Immature natural killer cell (primary cell): ENCODE results near the gene SUSD5. TPM values are rescaled to one million over a fixed set of nuclear protein-coding genes. Genes with fewer than 3 reads are reported as not detected.

Experiments used
- DNase-seq, 3 donors: peaks; one replicate each; pipeline ENCODE4 v3.0.0; 2022; ENCODE audit warnings: mixed read lengths in 1 of 3
- H3K27ac Mint-ChIP-seq, 6 donors: one replicate each; pipeline ENCODE4 v1.8.0; 2020; ENCODE audit warnings: mixed read lengths in 6 of 6, mild to moderate bottlenecking in 5 of 6, inconsistent platforms in 4 of 6, moderate library complexity in 3 of 6
- H3K27me3 Mint-ChIP-seq, 3 donors: one replicate each; pipeline ENCODE4 v1.8.0; 2020 to 2021; ENCODE audit warnings: low read depth in 3 of 3, mild to moderate bottlenecking in 3 of 3, mixed read lengths in 3 of 3, moderate library complexity in 3 of 3, inconsistent platforms in 1 of 3
- H3K36me3 Mint-ChIP-seq, 3 donors: one replicate each; pipeline ENCODE4 v1.8.0; 2020; ENCODE audit warnings: mixed read lengths in 3 of 3, inconsistent platforms in 2 of 3, mild to moderate bottlenecking in 2 of 3
- H3K4me1 Mint-ChIP-seq, 2 donors: one replicate each; pipeline ENCODE4 v1.8.0; 2020; ENCODE audit warnings: inconsistent platforms in 2 of 2, mild to moderate bottlenecking in 2 of 2, mixed read lengths in 2 of 2, moderate library complexity in 1 of 2
- H3K4me3 Mint-ChIP-seq, 5 donors: one replicate each; pipeline ENCODE4 v1.8.0; 2020; ENCODE audit warnings: mild to moderate bottlenecking in 5 of 5, mixed read lengths in 5 of 5, inconsistent platforms in 3 of 5, moderate library complexity in 3 of 5
- H3K9me3 Mint-ChIP-seq, 6 donors: one replicate each; pipeline ENCODE4 v1.8.0; 2020; ENCODE audit warnings: mild to moderate bottlenecking in 6 of 6, mixed read lengths in 6 of 6, inconsistent platforms in 4 of 6, moderate library complexity in 3 of 6
- polyA plus RNA-seq, 3 donors: library from polyadenylated mRNA; unstranded; fragments of 300-500 nt; fragmentation: Illumina TruSeq; gene quantifications; one replicate each; pipeline ENCODE4 v1.2.3, GENCODE V29; 2021

SUSD5 gene
- polyA plus RNA-seq: not detected

GRCh38 chr3:33218446-33219174 is at the start of gene SUSD5:
SUSD5 (minus strand) TSS chr3:33218810; CDS start chr3:33218797, 13 bp downstream.
- Mint-ChIP-seq H3K27ac (no peak within 1 kb of the TSS), H3K9me3 (no peaks in the 10 kb centered on the region), H3K4me3 (no peak within 1 kb of the TSS), H3K36me3 (no peaks in the 10 kb centered on the region), H3K27me3 (peaks cover 2 to 16% (median 8%) of the 10 kb centered on the region in 3 donors), H3K4me1 (no peaks in the 10 kb centered on the region)
- no peak for DNase-seq

DNA sequence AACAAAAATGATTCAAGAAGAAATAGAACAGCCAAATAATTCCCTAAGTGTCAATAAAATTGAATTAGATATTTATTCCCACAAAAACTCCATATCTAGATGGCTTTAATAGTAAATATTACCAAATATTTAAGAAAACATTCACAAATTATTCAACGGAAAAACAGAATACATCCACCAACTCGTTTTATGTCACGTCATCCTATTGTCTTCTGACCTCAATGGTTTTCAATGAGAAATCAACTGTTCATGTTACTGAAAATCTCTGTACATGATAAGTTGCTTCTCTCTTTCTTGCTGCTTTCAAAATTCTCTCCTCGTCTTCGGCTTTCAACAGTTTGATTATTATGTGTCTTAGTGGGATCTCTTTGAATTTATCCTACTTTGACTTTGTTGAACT is 41.5 kb upstream of the SUSD5 start:
- Mint-ChIP-seq H3K27ac (no peak overlapping the region), H3K4me3 (no peak overlapping the region), H3K36me3 (no peaks in the 10 kb centered on the region), H3K4me1 (no peaks in the 10 kb centered on the region), H3K27me3 (peaks cover 2 to 6% (median 3%) of the 10 kb centered on the region in 3 donors), H3K9me3 (peaks cover 0 to 2% (median 0%) of the 10 kb centered on the region in 6 donors)
- no peak for DNase-seq

DNA sequence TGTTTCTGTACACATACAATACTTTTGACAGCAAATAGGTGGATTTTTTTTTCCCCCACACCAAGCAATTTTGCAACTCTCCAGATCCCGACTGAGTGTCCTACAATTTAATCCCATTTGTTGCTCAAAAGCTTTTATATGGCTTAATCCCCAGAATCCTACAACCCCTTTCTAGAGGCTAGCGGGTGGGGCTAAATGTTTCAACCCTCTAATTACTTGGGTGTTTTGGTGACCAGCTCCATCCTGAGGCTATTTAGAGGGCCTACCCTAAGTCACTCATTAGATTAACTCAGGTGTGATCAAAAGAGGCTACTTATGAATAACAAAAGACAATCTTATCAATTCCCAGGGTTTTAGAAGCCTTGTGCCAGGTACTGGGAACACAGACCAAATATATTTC is 37.6 kb upstream of the SUSD5 start:
- Mint-ChIP-seq H3K27ac (no peak overlapping the region), H3K36me3 (no peaks in the 10 kb centered on the region), H3K27me3 (peaks cover 0 to 6% (median 3%) of the 10 kb centered on the region in 3 donors), H3K4me1 (no peaks in the 10 kb centered on the region), H3K9me3 (no peaks in the 10 kb centered on the region), H3K4me3 (no peak overlapping the region)
- DNase-seq: no peak

DNA sequence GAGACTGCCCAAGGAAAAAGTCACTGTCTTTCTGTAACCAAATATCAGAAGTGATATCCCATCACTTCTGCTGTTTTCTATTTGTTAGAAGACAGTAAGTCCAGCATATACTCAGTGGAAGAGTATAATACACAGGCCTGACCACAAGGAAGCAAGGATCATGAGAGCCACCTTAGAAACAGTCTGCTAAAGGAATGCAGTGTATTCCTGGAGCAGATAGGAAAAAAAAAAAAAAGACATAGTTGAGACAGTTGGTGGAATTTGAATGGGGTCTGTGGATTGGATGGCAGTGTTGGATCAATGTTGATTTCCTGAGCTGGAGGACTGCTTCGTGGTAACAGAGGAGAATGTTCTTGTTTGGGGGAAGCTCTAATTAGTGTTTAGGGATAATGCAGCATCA is 32.1 kb upstream of the SUSD5 start:
- peaks cover 0 to 3% (median 0%) of the 10 kb centered on the region in 3 donors for H3K27me3 Mint-ChIP-seq
- no peak for DNase-seq
- no peak overlapping the region for H3K27ac Mint-ChIP-seq
- no peak overlapping the region for H3K4me3 Mint-ChIP-seq
- H3K36me3 Mint-ChIP-seq: no peaks in the 10 kb centered on the region
- H3K9me3 Mint-ChIP-seq: no peaks in the 10 kb centered on the region
- no peaks in the 10 kb centered on the region for H3K4me1 Mint-ChIP-seq

- Mint-ChIP-seq H3K9me3 (no peaks in the 10 kb centered on the region), H3K27me3 (peaks cover 0 to 3% (median 2%) of the 10 kb centered on the region in 3 donors), H3K4me3 (no peak overlapping the region), H3K27ac (no peak overlapping the region), H3K4me1 (no peaks in the 10 kb centered on the region), H3K36me3 (no peaks in the 10 kb centered on the region)
- DNase-seq: no peak
Observed at GRCh38 chr3:33246786-33247185, 28.2 kb upstream of the SUSD5 start.

DNA sequence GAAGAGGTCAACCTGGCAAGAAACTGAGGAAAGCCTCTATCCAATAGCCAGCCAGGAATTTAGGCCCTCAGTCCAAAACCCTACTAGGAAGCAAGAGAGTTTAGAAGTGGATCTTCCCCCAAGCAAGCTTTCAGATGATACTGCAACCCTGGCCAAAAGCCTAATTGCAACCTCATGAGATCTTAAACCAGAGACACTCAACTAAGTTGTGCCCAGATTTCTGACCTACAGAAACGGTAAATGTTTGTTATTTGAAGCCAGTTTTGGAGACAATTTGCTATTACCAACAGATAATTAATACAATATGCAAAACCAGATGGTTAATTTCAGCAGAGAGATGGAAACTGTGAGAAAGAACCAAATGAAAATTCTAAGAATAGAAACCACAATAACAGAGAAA is 21.7 kb upstream of the SUSD5 start:
- no peaks in the 10 kb centered on the region for H3K36me3 Mint-ChIP-seq
- H3K27me3 Mint-ChIP-seq: peaks cover 3 to 7% (median 4%) of the 10 kb centered on the region in 3 donors
- no peak for DNase-seq
- no peak overlapping the region for H3K27ac Mint-ChIP-seq
- H3K4me1 Mint-ChIP-seq: no peaks in the 10 kb centered on the region
- H3K4me3 Mint-ChIP-seq: no peak overlapping the region
- H3K9me3 Mint-ChIP-seq: no peaks in the 10 kb centered on the region

DNA sequence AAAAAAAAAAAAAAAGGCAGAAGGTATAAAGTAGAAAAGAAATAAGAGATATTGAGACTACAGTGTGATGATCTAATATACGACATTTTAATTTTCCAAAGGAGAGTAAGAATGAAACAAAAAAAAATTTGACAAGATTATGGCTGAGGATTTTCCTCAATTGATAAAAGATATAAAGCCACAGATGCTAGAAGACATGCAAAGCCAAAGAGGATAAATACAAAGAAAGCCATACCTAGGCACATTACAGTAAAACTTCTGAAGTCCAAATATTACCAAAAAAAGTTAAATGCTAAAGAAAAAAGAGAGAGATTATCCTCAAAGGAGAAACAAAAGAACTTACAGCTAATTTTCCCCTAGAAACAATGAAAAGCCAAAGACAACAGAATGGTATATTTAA is 20.3 kb upstream of the SUSD5 start:
- Mint-ChIP-seq H3K27ac (no peak overlapping the region), H3K27me3 (peaks cover 5 to 8% (median 5%) of the 10 kb centered on the region in 3 donors), H3K36me3 (no peaks in the 10 kb centered on the region), H3K9me3 (peaks cover 0 to 1% (median 0%) of the 10 kb centered on the region in 6 donors), H3K4me3 (no peak overlapping the region), H3K4me1 (no peaks in the 10 kb centered on the region)
- no peak for DNase-seq

- Mint-ChIP-seq H3K27ac (no peak overlapping the region), H3K27me3 (peaks cover 2 to 6% (median 5%) of the 10 kb centered on the region in 3 donors), H3K4me3 (no peak overlapping the region)
Observed at GRCh38 chr3:33237439-33237838, 18.8 kb upstream of the SUSD5 start.

DNA sequence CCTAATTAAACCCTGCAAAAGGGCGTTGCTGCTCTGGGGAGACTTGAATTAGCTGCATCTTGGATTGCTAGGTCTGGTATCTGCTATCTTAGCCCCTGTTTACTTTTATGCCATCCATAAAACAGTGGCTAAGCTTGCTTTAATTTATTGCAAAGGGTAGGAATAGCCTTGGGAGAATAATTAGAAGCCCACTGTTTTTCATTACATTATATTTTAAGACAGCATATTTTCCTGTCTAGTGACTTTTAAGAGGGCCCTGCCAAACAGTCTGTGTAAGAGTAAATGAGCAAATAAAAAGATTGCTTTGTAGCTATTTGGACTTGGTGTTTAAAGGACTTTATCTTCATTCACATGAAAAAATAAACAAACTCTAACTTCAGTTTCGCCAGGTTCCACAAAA is 17.4 kb upstream of the SUSD5 start:
- H3K27me3 Mint-ChIP-seq: peaks cover 1 to 6% (median 2%) of the 10 kb centered on the region in 3 donors

More at GRCh38 chr3:33237439-33237838, 18.8 kb upstream of the SUSD5 start:
- Mint-ChIP-seq H3K9me3 (peaks cover 0 to 1% (median 0%) of the 10 kb centered on the region in 6 donors), H3K4me1 (no peaks in the 10 kb centered on the region), H3K36me3 (no peaks in the 10 kb centered on the region)
- DNase-seq: no peak

GRCh38 chr3:33233884-33234283 is 15.3 kb upstream of the SUSD5 start:
- Mint-ChIP-seq H3K4me3 (no peak overlapping the region), H3K4me1 (no peaks in the 10 kb centered on the region), H3K9me3 (peaks cover 0 to 1% (median 0%) of the 10 kb centered on the region in 6 donors), H3K36me3 (no peaks in the 10 kb centered on the region), H3K27me3 (peaks cover 1 to 8% (median 2%) of the 10 kb centered on the region in 3 donors), H3K27ac (no peak overlapping the region)
- DNase-seq: no peak

More for the DNA sequence above, 17.4 kb upstream of the SUSD5 start:
- Mint-ChIP-seq H3K36me3 (no peaks in the 10 kb centered on the region), H3K4me3 (no peak overlapping the region), H3K4me1 (no peaks in the 10 kb centered on the region), H3K9me3 (peaks cover 0 to 1% (median 0%) of the 10 kb centered on the region in 6 donors), H3K27ac (no peak overlapping the region)
- DNase-seq: no peak

DNA sequence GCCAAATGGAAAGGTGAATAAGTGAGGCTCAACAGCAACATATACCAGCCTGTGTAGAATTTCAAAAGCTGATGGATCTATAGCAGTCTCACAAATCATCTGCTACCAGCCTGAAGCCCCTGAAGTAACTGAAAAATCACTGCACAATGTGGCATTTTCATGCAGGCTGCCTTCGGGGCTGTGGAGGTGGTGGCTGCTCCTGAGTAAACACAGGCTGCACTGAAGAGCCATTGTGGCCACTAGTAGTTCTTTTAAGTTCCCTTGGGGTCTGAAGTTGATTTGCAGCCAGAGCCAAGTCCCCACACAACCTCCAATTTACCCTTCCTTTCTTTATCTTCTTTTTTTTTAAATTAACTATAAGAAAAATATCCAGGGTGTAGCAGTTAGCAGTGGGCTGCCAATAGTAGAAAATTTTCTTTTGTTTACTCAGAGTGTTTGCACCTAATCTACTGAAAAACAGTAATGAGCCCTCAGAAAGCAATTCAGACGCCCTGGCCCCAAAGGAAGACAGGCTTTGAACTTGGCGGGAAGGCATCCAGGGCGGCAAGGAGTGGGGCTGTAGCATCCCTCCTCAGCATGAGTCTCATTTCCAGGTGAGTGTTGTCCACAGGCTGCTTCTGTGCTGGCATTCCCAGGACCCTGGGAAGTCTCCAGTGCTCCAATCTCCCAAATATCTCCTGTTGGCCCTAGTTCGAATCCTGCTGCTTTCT is 13.3 kb upstream of the SUSD5 start:
- H3K9me3 Mint-ChIP-seq: peaks cover 0 to 1% (median 0%) of the 10 kb centered on the region in 6 donors
- no peaks in the 10 kb centered on the region for H3K4me1 Mint-ChIP-seq
- no peak overlapping the region for H3K4me3 Mint-ChIP-seq
- no peak for DNase-seq
- H3K36me3 Mint-ChIP-seq: no peaks in the 10 kb centered on the region
- H3K27me3 Mint-ChIP-seq: peaks cover 1 to 3% (median 2%) of the 10 kb centered on the region in 3 donors
- no peak overlapping the region for H3K27ac Mint-ChIP-seq

DNA sequence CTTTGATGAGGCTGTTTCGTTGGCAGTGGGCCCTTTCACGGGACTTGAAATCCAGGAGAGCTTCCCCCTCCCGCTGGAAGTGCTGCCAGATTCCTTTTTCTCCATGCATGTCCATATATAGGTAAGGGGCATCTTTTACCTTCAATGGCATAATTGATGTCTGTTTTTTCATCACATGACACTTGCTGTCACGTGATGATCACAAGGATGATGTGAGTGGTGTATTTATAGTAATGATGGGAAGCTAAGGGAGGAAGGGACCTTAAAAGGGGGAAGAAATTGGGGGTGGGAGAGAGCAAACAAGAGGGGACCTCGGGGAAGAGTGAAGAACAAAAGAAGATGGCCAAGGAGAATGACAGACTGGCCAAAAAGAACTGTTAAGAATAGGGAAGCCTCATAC is 11.3 kb upstream of the SUSD5 start:
- peaks cover 0 to 1% (median 0%) of the 10 kb centered on the region in 6 donors for H3K9me3 Mint-ChIP-seq
- H3K36me3 Mint-ChIP-seq: no peaks in the 10 kb centered on the region
- DNase-seq: no peak
- H3K27me3 Mint-ChIP-seq: peaks cover 1 to 3% (median 2%) of the 10 kb centered on the region in 3 donors
- no peak overlapping the region for H3K4me3 Mint-ChIP-seq
- no peak overlapping the region for H3K27ac Mint-ChIP-seq
- no peaks in the 10 kb centered on the region for H3K4me1 Mint-ChIP-seq

DNA sequence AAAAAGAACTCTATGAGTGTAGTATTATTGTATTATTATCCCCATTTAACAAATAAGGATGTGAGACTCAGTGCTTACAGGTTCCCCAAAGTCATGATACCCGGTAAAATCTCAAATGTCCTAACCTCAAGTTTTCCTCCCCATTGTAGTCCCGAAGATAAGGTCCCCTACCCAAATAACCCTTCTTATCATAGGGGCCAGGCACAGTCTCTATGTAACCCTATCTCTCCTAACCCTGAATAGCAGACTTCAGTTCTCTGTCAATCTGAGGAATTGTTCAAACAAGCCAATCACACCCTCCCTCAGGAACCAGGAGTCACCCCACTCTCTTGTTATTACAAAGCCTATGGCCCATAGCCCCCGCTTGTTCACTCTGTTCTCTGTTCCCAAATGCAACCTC is 10.5 kb upstream of the SUSD5 start:
- H3K4me1 Mint-ChIP-seq: no peaks in the 10 kb centered on the region
- H3K36me3 Mint-ChIP-seq: no peaks in the 10 kb centered on the region
- peaks cover under 1 to 2% (median 1%) of the 10 kb centered on the region in 3 donors for H3K27me3 Mint-ChIP-seq
- no peak overlapping the region for H3K27ac Mint-ChIP-seq
- DNase-seq: no peak
- H3K9me3 Mint-ChIP-seq: peaks cover 0 to under 1% (median 0%) of the 10 kb centered on the region in 6 donors
- no peak overlapping the region for H3K4me3 Mint-ChIP-seq

- Mint-ChIP-seq H3K4me1 (no peaks in the 10 kb centered on the region), H3K27ac (no peak overlapping the region), H3K36me3 (no peaks in the 10 kb centered on the region), H3K4me3 (no peak overlapping the region), H3K27me3 (peaks cover 2 to 16% (median 8%) of the 10 kb centered on the region in 3 donors), H3K9me3 (no peaks in the 10 kb centered on the region)
- no peak for DNase-seq
Observed at GRCh38 chr3:33221241-33221640, 2.6 kb upstream of the SUSD5 start.
